GM18867 (cell line): ENCODE measurements around the gene GPR89A.
"Not testable (repeated sequence)": the region's sequence is repeated elsewhere in the genome, so short reads cannot be mapped to it uniquely, and the experiment has no call there.

ENCODE experiments used
- ATAC-seq: cut with Tn5 transposase; IDR thresholded peaks from one replicate; pipeline ENCODE4 v1.9.1; 2021; ENCODE audit warnings: mild to moderate bottlenecking, moderate library complexity; ENCODE audit not compliant: unreplicated experiment

The GPR89A gene

GRCh38 chr1:145607833-145608733, at the start of gene GPR89A:
TSS of gene GPR89A (plus strand) at chr1:145607988. CDS start at chr1:145608134, 146 bp downstream.
- ATAC-seq: peak; percentile 94

GRCh38 chr1:145586820-145587219, 21.0 kb upstream of the GPR89A start:
- ATAC-seq: not testable (repeated sequence)

GRCh38 chr1:145590806-145591205, 17.0 kb upstream of the GPR89A start:
- ATAC-seq: not testable (repeated sequence)

GRCh38 chr1:145592347-145592746, 15.4 kb upstream of the GPR89A start:
- not testable (repeated sequence) for ATAC-seq

GRCh38 chr1:145595421-145595820, 12.4 kb upstream of the GPR89A start:
- not testable (repeated sequence) for ATAC-seq

GRCh38 chr1:145596236-145596635, 11.6 kb upstream of the GPR89A start:
- ATAC-seq: not testable (repeated sequence)

- ATAC-seq: not testable (repeated sequence)
Measured at GRCh38 chr1:145599426-145599825, 8.4 kb upstream of the GPR89A start.

- ATAC-seq: no peak
Measured at GRCh38 chr1:145601593-145601992, 6.2 kb upstream of the GPR89A start.

GRCh38 chr1:145606840-145607239, 948 bp upstream of the GPR89A start:
- ATAC-seq: not testable (repeated sequence)

- not testable (repeated sequence) for ATAC-seq
Measured at GRCh38 chr1:145607289-145607688, 499 bp upstream of the GPR89A start.

GRCh38 chr1:145610744-145611143, 3.0 kb downstream of the GPR89A start:
- not testable (repeated sequence) for ATAC-seq

- not testable (repeated sequence) for ATAC-seq
Measured at GRCh38 chr1:145620073-145620472, 12.3 kb downstream of the GPR89A start.

GRCh38 chr1:145622177-145622576, 14.4 kb downstream of the GPR89A start:
- not testable (repeated sequence) for ATAC-seq

GRCh38 chr1:145636237-145636636, 28.4 kb downstream of the GPR89A start:
- ATAC-seq: not testable (repeated sequence)

- not testable (repeated sequence) for ATAC-seq
Measured at GRCh38 chr1:145641886-145642285, 34.1 kb downstream of the GPR89A start.

GRCh38 chr1:145643990-145644389, 36.2 kb downstream of the GPR89A start:
- not testable (repeated sequence) for ATAC-seq

- ATAC-seq: not testable (repeated sequence)
Measured at GRCh38 chr1:145656245-145656943, 48.6 kb downstream of the GPR89A start.

GRCh38 chr1:145662502-145662901, 54.7 kb downstream of the GPR89A start:
- not testable (repeated sequence) for ATAC-seq

GRCh38 chr1:145665015-145665414, 57.2 kb downstream of the GPR89A start:
- ATAC-seq: not testable (repeated sequence)

- ATAC-seq: not testable (repeated sequence)
Measured at GRCh38 chr1:145670995-145671745, 63.4 kb downstream of the GPR89A start.

GRCh38 chr1:145673217-145673616, 65.4 kb downstream of the GPR89A start:
- not testable (repeated sequence) for ATAC-seq
